ENCODE results near the gene USP2.

DNA sequence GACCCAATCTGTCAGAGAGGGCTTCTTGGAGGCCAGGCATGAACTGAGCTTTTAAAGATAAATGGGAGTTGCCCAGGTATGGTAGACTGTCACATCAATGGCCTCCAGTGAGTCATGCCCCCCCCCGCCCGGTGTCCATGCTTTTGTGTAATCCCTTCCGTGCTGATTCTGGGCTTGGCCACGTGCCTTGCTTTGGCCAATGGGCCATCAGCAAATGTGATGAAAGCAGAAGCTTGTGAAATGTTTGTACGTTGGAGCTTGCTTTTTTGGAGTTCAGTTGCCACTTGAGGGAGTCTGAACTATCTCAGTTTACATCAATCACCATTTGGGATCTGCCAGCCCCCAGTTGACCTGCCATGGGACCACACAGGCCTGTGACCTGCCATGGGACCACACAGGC is 45.8 kb upstream of the USP2 start:
- TF ChIP-seq, protein P1, sequence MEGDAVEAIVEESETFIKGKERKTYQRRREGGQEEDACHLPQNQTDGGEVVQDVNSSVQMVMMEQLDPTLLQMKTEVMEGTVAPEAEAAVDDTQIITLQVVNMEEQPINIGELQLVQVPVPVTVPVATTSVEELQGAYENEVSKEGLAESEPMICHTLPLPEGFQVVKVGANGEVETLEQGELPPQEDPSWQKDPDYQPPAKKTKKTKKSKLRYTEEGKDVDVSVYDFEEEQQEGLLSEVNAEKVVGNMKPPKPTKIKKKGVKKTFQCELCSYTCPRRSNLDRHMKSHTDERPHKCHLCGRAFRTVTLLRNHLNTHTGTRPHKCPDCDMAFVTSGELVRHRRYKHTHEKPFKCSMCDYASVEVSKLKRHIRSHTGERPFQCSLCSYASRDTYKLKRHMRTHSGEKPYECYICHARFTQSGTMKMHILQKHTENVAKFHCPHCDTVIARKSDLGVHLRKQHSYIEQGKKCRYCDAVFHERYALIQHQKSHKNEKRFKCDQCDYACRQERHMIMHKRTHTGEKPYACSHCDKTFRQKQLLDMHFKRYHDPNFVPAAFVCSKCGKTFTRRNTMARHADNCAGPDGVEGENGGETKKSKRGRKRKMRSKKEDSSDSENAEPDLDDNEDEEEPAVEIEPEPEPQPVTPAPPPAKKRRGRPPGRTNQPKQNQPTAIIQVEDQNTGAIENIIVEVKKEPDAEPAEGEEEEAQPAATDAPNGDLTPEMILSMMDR (IDR thresholded peaks at IDR 0.05) = no peak
- TF ChIP-seq SIN3A (IDR thresholded peaks at IDR 0.05; ENCODE audit: borderline replicate concordance, insufficient read depth, low read depth, low read length) (no peak), TCF7L2 (IDR thresholded peaks at IDR 0.05; ENCODE audit: low read depth, low read length) (no peak)
- TF ChIP-seq, protein P2, sequence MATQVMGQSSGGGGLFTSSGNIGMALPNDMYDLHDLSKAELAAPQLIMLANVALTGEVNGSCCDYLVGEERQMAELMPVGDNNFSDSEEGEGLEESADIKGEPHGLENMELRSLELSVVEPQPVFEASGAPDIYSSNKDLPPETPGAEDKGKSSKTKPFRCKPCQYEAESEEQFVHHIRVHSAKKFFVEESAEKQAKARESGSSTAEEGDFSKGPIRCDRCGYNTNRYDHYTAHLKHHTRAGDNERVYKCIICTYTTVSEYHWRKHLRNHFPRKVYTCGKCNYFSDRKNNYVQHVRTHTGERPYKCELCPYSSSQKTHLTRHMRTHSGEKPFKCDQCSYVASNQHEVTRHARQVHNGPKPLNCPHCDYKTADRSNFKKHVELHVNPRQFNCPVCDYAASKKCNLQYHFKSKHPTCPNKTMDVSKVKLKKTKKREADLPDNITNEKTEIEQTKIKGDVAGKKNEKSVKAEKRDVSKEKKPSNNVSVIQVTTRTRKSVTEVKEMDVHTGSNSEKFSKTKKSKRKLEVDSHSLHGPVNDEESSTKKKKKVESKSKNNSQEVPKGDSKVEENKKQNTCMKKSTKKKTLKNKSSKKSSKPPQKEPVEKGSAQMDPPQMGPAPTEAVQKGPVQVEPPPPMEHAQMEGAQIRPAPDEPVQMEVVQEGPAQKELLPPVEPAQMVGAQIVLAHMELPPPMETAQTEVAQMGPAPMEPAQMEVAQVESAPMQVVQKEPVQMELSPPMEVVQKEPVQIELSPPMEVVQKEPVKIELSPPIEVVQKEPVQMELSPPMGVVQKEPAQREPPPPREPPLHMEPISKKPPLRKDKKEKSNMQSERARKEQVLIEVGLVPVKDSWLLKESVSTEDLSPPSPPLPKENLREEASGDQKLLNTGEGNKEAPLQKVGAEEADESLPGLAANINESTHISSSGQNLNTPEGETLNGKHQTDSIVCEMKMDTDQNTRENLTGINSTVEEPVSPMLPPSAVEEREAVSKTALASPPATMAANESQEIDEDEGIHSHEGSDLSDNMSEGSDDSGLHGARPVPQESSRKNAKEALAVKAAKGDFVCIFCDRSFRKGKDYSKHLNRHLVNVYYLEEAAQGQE (IDR thresholded peaks at IDR 0.05; ENCODE audit: insufficient read depth in 1 of 2, low read depth in 2 of 2, low read length in 1 of 2) = no peak

Data from Panc1 (cell line).